Measurements from ENCODE around the gene PIK3CD. TPM values are rescaled to one million over a fixed set of nuclear protein-coding genes. Genes with fewer than 3 reads are reported as not detected.

The PIK3CD gene
- total and polyA plus RNA-seq, 10 of the 15 experiments (the other 5 are each of a cell fraction or from before 2014, with no cell fraction given): 7.0 to 101 (median 51.1) TPM

DNA sequence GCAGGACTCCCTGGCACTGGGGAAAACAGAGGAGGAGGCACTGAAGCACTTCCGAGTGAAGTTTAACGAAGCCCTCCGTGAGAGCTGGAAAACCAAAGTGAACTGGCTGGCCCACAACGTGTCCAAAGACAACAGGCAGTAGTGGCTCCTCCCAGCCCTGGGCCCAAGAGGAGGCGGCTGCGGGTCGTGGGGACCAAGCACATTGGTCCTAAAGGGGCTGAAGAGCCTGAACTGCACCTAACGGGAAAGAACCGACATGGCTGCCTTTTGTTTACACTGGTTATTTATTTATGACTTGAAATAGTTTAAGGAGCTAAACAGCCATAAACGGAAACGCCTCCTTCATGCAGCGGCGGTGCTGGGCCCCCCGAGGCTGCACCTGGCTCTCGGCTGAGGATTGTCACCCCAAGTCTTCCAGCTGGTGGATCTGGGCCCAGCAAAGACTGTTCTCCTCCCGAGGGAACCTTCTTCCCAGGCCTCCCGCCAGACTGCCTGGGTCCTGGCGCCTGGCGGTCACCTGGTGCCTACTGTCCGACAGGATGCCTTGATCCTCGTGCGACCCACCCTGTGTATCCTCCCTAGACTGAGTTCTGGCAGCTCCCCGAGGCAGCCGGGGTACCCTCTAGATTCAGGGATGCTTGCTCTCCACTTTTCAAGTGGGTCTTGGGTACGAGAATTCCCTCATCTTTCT, 75.5 kb downstream of the PIK3CD start:
- no peak overlapping the region for H3K4me2 ChIP-seq (ENCODE audit: control insufficient read depth, insufficient read depth)
- H3K79me2 ChIP-seq (ENCODE audit: control insufficient read depth, insufficient read depth, low read length): no peaks in the 10 kb centered on the region
- H3K36me3 ChIP-seq (ENCODE audit: control insufficient read depth in 2 of 2, insufficient read depth in 2 of 2, low read length in 1 of 2): peaks cover 40 to 65% of the 10 kb centered on the region in 2 experiments
- ATAC-seq: no peak
- no peak overlapping the region for H3K27ac ChIP-seq (ENCODE audit: control insufficient read depth, insufficient read depth)
- no peaks in the 10 kb centered on the region; the same call in 1 of the 2 replicates for H4K20me1 ChIP-seq (ENCODE audit: control insufficient read depth, insufficient read depth)
- 85% methylated on average over 25 of the region's 25 CpGs for WGBS (ENCODE audit: insufficient coverage, insufficient replicate concordance, low lambda C conversion rate, missing lambda C conversion rate)
- SMC1A ChIA-PET (ENCODE audit: uncharacterized antibody, unreplicated experiment): interaction anchor here (0.6 kb wide), 1 partner anchor 74 kb away, joined by 3 read pairs; no protein-coding TSS in a partner anchor
- RAD21 ChIA-PET (ENCODE audit: unreplicated experiment): interaction anchor here (0.6 to 1.8 kb wide), 3 partner anchors 72 to 138 kb away, joined by 3 to 7 read pairs (median 4); no protein-coding TSS in a partner anchor
- H3K4me1 ChIP-seq (ENCODE audit: control insufficient read depth, insufficient read depth, low read length): no peaks in the 10 kb centered on the region
- DNase-seq (ENCODE audit: low read depth, low spot score): no peak
- no peak for TF ChIP-seq ATF7 (IDR thresholded peaks at IDR 0.05; ENCODE audit: low read depth)
- no peak for TF ChIP-seq IRF3 (IDR thresholded peaks at IDR 0.05)
- no peak for TF ChIP-seq FOS (IDR thresholded peaks at IDR 0.05; ENCODE audit: borderline replicate concordance, extremely low read depth, insufficient read length)
- no peak overlapping the region for H3K9ac ChIP-seq (ENCODE audit: control insufficient read depth, insufficient read depth, low read length)
- H3K4me3 ChIP-seq: no peak overlapping the region
- no peak for FAIRE-seq
- no TSS peak for BruUV-seq (replicated peaks)
- H2AFZ ChIP-seq (ENCODE audit: control insufficient read depth, low read depth, low read length): no peak overlapping the region
- CTCF ChIA-PET: interaction anchor here (1.1 to 3.2 kb wide), 2 partner anchors 101 to 111 kb away, joined by 4 to 21 read pairs; no protein-coding TSS in a partner anchor
- POLR2A ChIA-PET: interaction anchor here (0.8 kb wide), 1 partner anchor 139 kb away, joined by 3 read pairs; no protein-coding TSS in a partner anchor
- H3K9me3 ChIP-seq (replicated peaks; ENCODE audit: control insufficient read depth, insufficient read depth, low read length): no peaks in the 10 kb centered on the region; the same call in 2 of the 3 replicates
- H3K27me3 ChIP-seq (replicated peaks in 1 of 2; ENCODE audit: control insufficient read depth in 2 of 2, insufficient read depth in 2 of 2, low read length in 1 of 2): no peaks in the 10 kb centered on the region
- in situ Hi-C loops (cut with MboI): no loop called here
- intact Hi-C loops (cut with micrococcal nuclease; ENCODE audit: unreplicated experiment): no loop called here
